Vagina (tissue), 2 donors: ENCODE measurements around the gene LPIN1.

Experiments
- CTCF ChIP-seq, 3 experiments: fragments of 450-650 bp in 2 of 3; fragments of 200-600 bp in 1 of 3; sonication (generic) in 1 of 3; IDR thresholded peaks; one replicate each; pipeline ENCODE4 v1.5.1; 2017 to 2019; ENCODE audit warnings: antibody characterized with exemption in 3 of 3, mild to moderate bottlenecking in 2 of 3, moderate library complexity in 2 of 3
- POLR2AphosphoS5 ChIP-seq, 2 donors: sonication (generic); formaldehyde crosslinking; IDR thresholded peaks; one replicate each; pipeline ENCODE4 v1.9.0; 2017; ENCODE audit warnings: antibody characterized with exemption in 2 of 2, mild to moderate bottlenecking in 2 of 2, low read depth in 1 of 2; ENCODE audit not compliant: insufficient read depth in 1 of 2

DNA sequence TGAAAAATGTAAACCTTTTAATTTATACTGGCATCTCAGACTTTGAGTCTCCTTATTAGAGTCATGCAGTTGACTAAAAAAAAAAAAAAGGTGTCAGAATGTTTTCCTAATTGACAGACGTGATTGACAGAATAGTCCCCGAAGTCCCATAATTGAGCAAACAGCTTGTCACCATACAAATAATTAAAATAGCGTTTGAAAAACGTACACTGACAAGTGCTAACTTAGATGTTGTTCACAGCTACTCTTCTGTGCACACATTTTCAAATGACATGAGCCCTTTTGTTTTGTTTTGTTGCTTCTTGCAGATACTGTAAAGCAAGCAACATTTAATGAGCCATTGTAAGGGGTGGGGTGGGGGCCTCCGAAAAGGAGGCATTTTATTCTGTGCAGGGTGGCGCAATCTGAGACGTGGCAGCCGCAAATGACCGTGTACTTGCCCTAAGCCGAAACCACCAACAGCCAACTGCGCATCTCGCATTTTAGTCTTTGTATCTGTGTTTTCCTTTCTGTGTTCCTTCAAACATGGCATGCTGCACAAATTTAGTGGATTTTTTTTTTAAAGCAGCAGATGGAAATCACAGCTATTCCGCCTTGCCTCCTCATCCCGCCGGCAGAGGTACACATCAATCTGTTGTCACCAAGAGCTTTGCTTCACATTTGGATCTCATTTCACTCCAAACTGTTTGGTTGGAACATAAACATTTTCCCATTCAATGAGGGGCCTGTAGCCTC is 52.4 kb downstream of the LPIN1 start:
- no peak for TF ChIP-seq CTCF (IDR thresholded peaks at IDR 0.05)
- no peak for TF ChIP-seq POLR2AphosphoS5 (IDR thresholded peaks at IDR 0.05; ENCODE audit: insufficient read depth in 1 of 2, low read depth in 1 of 2)
